Activated T-cell treated with anti-CD3 and anti-CD28 coated beads, Interleukin-2, amount 50 U/mL, for 1 hour (primary cell): Measurements from ENCODE around the gene CLCF1.

Experiments
- DNase-seq: peaks from one replicate; pipeline ENCODE4 v3.0.0-alpha.2; 2020

CLCF1 gene

DNA sequence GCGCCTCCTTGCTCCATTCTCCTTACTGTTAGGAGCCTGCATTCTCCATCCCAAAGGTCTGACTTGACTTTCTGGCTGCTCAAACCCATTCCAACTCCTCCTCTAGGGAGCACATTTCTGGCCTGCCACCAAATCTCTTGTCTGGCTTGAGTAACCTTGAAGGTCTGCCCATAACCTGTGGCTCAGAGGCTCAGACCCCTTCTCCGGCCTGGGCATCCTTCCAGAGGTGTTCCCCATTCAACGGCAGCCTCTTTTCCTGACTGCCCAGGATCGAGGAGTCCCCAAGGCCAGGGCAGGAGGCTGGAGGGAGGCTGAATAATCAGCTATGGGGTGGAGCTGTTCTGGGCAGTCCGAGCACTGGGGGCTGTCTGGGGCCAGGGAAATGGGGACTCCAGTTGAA is 20.6 kb upstream of the CLCF1 start:
- no peak for DNase-seq

DNA sequence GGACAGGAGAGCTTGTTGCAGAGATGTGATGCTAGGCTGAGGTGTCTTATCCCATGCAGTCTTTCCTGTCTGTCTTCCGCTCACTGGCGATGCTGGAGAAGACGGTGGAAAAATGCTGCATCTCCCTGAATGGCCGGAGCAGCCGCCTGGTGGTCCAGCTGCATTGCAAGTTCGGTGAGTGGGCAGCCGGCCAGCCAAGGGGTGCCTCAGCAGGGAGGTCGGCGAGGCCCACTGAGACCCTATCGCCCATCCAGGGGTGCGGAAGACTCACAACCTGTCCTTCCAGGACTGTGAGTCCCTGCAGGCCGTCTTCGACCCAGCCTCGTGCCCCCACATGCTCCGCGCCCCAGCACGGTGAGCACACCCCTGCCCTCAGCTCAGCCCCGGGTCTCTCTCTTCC is 20.0 kb upstream of the CLCF1 start:
- no peak for DNase-seq

DNA sequence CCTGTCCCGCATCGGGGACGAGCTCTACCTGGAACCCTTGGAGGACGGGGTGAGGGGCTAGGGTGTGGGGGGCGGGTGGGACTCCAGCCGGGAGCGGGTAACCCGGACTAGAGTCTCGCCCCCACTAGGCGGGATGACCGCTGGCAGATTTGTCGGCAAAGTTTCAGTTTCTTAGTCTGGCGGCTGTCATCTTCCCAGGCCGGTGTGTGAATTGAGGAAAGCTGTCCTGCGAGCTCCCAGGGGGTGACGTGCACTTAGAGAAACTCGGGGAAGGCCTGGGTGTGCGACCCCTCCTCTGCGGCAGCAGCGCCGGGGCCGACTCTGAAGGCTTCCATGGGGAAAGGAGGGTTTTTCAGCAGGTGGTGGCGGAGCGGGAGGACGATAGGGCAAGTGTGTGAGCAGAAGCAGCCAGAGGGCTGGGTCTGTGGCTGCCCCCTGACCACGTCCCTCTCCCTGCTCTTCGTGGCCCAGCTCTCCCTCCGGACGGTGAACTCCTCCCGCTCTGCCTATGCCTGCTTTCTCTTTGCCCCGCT is 18.9 kb upstream of the CLCF1 start:
- no peak for DNase-seq

DNA sequence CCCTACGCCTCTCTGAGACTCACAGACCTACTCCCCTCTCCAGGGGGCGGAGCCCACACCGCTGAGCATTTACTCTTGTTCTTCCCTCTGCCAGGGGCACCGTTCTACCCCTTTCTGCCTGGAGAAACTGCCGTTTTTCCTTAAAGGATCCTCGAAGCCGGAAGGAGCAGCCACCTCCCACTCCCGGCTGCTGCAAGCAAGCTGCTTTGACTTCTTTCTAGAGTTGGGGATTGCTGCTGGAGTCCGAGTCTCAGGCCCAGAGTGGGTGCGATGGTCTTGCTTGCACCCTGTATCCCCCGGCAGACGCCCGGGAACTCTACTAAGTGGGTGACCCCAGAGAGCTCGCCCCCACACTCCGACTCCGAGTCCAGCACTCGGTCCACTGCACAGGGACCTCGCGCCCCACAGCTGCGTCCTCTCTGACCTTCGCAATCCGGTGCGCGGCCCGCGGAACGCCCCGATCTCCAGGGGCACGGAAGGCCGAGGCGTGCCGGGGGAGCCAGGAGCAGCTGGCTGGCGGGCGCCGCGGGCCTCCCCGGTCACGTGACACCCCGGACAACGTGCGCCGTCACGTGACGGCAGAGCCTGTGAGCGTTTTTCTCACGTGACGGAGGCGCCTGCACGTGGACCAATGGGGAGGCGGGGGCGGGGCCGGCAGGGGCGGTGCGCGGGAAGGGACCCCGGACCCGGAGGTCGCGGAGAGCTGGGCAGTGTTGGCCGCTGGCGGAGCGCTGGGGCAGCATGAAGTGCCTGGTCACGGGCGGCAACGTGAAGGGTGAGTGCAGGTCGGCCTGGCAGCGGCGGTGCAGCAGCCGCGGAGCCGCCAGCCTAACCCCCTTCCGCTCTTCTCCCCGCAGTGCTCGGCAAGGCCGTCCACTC is 18.1 kb upstream of the CLCF1 start, which contains the start of gene RAD9A:
Gene RAD9A (plus strand): TSS at position 683 of the 879 bp plus-strand sequence. CDS start 59 bp downstream, at position 742.
- peak; percentile 88 for DNase-seq

DNA sequence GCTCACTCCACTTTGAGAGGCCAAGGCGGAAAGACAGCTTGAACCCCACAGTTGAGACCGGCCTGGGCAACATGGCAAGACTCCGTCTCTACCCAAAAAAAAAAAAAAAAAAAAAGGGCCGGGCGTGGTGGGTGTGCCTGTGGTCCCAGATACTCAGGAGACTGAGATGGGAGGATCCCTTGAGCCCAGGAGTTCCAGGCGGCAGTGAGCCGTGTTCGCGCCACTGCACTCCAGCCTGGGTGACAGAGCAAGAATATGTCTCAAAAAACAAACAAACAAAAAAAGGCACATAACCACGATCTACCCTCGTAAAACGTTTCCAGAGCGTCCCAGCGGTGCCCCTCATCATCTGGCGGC is 17.5 kb upstream of the CLCF1 start:
- DNase-seq, result no peak

DNA sequence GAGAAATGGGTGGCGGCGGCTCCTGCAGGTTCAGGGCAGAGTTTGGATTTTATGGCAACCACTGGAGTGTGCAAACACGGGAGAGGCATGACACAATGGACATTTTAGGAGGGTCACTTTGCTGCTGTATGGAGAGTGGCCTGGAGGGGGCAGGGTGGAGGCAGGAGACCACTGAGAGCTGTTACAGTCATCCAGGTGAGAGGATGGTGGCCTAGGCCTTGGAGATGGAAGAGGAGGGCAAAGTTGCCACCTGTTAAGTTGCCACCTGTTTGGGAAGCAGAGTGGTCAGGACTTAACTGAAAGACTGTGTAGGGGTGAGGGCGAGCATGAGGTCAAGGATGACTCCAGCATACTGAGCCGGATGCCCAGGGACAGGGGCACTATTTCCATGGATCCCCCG is 16.1 kb upstream of the CLCF1 start:
- DNase-seq, result peak; percentile 66

DNA sequence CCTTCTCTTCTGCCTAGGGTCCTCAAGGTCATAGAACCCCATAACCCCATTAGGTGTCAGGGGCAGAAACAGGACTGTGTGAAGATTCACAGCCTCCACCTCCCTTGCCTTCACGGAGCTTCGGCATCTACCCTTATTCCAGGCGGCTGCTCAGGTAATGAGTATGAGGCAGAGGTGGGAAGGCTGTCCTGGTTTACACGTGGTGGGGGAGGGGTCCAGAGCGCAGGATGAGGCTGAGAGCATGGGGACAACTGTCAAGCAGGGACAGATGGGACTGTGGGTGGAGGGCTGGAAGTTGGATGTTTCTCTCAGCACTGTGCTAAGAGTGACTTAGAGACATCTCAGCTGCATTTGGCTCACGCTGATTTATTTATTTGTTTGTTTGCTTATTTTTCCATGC is 14.1 kb upstream of the CLCF1 start:
- no peak for DNase-seq

DNA sequence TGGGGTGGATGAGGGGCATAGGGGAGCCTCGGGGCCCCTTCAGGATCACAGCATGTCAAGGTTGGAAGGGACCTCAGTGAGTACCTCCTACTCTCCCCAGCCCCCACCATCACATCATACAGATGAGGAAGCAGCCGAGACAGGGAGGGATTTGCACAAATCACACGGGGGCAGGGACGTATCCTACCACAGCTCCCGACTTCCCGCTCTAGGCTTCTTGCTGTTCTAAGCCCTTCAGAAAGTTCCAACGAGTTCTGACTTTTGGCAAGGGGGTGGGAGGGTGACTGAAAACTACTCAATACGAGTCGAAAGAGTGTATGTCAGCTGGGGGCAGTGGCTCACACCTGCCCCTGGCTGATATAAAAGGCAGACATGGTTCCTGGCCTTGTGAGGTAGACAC is 13.7 kb upstream of the CLCF1 start:
- DNase-seq, result no peak

DNA sequence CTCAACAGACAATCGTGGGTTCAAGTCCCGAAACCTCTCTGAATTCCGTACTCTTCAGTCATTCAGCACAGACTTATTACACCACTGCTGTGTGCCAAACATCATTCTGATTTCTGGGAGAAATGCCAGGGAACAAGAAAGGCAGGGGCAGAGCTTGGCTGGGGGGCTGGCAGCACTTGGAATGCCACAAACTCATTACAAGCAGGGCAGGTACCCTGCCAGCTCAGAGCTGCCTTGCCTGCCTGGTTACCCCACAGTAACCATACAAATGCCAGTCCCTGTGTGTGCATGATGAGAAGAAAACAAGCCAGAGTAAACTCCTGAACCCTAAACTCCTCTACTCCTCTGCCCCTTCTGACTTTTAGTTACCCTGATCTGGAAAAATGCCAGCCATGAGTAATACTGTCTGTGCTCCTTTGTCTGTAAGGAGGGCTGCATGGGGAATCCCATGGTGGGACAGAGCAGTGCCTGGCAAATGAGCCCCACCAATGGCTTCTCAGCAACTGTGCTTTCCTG is 11.5 kb upstream of the CLCF1 start:
- DNase-seq, result no peak

DNA sequence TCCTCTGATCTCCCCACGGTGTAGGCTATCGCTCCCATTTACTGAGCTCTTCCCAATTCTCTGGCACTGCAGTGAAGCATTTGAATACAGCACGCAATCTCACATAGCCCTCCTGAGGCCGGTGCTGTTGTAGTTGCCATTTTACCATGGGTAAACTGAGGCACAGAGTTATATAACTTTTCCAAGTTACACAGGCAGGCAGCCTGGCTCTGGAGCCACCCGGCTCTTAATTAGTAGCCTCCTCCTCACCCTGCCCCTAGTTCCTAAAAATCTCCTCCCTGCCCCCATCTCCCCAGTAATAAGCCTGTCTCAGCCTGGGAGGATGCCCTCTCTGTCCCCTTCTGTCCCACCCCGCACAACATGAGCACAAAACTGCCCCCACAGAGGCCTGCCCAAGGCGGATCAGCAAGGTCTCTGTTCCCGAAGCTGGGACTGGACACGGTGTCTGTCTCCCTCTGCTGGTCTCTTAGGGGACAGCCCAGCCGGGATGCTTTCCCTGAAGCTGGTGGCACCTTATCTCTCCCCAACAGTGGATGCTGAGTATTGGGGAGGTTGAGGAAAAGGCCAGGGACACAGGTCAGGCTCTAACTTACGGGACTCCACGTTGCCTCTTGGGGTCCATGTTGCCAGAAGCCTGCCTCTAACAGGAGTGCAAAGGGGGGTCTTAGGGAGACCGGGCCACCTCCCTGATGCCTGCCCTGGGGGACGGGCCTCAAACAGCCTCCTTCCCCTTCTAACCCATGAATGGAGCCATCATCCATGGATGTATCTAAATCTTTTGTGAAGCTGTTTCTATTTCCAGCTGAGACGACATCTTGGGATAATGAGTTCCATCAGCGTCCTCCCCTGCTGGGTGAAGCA is 9.1 kb upstream of the CLCF1 start:
- peak; percentile 87 for DNase-seq

DNA sequence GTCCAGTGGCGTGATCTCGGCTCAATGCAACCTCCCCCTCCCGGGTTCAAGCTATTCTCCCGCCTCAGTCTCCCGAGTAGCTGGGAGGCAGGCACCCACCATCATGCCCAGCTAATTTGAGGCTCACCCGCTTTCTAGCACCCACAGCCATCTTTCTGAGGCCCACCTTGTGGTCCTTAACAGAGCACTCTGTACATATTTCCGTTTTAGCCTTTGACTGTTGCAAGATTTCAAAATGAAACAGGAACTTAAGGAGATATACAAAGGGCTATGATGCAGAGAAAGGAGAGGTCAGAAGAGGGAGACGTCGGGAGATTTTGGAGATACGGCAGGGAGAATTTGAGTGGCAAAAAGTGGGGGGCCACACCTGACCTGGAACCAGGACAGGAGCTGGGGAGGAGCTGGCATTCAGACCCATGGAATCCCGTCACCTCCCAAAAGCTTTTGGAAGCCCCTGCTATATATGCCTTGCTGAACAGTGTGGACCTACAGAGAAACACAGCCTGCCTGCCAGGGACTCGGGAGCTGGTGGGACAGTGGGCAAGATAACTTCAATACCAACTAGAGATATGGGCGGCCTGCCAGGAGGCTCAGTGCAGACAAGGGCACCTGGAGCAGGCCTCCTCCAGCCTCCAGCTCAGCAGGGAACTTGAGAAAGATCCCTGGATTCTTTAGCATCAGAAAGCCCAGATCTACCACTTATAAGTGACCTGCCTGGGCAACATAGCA is 8.0 kb upstream of the CLCF1 start:
- no peak for DNase-seq

DNA sequence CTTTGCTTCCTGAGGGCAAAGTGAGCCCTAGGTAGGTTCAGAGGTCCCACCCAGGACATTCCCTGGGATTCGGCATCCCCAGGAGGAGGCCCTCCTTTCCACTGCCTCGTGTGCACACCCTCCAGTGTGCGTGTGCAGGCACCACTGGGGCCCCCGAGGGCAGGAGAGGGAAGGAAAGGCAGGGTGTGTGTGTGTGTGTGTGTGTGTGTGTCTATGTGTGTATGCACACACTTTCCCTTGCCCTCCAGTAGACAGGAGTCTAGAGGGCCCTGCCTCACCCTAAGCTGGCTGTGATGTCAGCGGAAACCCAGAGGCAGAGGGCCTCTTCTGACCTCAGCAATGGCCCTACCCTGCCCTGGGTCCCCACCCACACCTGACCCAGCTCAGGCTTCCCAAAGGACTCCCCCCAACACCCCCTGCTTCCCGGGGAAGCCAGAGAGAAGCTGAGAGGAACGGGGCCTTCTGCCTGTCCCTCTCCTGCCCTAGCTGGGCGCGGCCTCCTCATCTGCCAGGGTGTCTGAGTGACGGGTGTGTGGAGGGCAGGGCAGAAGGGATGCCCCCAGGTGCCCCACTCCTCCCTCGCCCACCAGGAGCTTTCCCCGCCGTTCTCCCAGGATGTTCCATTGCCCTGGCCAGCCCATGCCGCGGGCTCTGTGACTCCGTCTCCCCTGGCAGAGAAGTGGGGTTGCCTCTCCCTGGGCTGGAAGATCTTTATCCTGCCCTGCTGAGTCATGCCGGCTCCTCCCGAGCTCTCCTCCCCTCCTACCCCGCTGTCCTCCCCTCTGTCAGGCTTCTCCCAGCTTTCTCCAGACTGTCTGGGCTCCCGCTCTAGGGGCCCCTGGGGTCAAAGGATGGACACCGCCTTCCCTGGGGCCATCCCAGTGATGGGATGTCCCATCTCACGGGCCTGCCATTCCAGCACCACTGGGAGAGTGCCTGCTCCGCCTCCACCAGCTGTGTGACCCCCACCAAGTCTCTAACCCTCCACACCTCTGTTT is 6.0 kb upstream of the CLCF1 start:
- DNase-seq, result no peak

DNA sequence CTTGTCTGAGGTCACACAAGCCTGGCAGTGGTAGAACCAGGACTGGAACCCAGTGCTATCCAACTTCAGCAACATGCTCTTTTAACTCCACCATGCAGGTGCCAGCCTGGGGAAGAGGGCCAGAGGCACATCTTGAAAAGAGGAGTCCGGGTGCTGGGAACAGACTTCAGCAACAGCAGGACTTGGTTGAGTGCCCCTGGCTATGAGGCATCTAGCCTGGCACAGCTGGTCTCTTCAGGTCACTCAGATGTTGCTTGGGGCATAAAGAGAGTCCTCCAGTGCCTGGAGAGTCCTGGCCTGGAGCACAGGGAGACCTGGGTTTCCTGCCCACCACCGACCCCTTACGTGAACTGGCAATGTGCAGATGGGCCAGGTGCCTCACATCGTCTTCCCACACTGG is 5.1 kb upstream of the CLCF1 start:
- DNase-seq, result no peak

DNA sequence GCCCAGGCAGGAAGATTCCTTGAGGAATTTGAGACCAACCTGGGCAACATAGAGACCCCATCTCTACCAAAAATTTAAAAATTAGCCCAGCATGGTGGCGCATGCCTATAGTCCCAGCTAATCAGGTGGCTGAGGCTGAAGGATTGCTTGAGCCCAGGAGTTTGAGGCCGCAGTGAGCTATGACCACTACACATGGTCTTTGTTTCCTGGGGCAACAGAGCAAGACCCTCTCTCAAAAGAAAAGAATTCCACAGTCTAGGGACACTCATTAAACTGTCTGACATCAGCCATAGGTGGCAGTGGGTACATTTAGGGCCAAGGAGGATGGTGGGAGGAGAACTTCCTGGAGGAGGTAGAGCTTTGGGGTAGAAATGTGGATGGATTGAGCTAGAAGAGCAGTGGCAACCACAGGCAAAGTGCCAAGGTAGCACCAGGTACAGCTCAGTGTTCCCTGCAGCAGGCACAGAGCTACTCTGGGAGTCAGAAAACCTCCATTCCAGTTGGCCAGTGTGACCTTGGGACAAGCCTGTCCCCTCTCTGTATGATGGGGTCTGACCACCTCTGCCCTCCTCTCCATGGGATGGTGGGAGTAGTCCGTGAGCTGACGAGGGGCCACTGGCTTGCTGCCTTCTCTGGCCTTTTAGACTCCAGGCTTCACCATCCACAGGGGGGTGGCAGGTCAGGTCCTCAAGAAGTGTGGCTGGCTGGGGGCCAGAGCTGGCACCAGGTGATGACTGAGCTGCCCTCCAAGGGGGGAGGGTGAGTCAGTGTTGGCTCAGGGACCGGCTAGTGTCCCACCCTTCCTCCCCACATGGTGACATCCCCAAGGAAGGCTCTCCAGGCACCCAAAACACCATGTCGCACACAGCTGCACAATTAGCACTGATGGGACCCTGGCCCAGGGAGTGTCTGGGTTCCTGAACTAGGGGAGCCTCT is 3.7 kb upstream of the CLCF1 start:
- DNase-seq, result no peak

DNA sequence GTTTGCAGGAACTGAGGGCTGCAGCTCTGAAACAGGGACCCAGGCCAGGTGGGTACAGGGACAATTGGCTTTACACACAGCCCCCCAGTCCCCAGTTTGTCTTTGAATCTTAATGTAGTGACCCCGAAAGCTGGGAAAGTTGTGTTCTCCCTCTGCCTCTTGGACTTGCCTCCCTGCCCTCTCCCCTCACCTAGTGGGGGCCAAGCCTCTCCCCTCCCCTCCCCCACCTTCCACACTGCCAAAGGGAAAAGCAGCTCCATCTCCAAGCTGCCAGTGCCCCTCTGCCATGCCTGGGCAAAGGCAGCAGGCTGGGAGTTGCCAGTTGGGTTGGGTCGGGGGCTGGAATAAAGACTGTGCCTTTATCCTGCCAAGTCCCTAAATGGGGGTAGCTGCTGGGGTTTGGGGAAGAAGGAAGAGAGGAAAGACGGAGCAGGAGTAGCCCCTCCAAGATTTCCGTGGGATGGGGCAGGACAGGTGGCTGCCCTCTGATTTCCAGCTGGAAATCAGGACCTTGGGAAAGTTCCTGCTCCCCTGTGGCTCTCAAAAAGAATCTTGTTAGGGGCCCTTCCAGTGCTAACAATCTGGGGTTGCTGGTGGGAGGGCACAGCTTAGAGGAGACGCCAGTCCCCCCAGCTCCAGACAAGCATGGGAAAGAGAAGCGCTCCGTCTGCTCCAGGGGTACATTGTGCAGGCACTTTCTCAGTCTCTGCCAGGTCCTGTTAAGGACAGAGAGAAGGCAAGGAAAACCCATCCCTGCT is 2.8 kb upstream of the CLCF1 start:
- DNase-seq, result no peak

DNA sequence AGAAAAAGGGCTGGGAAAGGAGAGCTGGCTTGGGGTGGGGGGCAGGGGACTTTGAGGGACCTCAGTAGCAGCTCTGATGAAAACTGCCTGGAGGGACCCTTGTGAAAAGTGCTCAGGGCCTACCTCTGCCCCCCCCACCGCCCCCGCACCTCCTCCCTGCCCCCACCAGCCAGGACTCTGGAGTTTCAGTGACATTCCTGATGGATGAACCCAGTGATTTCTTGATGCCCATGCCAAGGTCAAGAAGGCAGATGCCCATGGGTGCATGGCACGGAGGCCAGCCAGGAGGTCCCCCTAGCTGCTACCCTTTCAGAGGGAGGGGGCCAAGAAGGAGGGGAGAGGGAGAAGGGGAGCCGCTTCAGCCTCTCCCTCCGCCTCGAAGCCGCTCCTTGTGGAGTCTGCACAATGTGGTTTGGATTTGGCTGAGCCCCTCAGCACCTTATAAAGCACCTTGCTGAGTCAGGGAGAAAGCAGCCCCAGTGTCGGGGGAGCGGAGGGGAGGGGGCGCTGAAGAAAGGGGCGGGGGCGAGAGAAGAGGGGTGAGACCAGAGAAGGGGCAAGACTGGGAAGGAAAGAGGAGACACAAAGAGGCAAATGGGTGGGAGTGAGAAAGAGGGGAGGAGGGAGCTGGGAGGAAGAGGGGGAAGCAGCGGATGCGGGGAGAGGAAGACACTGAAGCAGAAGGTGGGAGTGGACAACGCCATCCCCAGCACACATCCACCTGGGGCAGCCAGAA is 2.1 kb upstream of the CLCF1 start:
- DNase-seq, result no peak

DNA sequence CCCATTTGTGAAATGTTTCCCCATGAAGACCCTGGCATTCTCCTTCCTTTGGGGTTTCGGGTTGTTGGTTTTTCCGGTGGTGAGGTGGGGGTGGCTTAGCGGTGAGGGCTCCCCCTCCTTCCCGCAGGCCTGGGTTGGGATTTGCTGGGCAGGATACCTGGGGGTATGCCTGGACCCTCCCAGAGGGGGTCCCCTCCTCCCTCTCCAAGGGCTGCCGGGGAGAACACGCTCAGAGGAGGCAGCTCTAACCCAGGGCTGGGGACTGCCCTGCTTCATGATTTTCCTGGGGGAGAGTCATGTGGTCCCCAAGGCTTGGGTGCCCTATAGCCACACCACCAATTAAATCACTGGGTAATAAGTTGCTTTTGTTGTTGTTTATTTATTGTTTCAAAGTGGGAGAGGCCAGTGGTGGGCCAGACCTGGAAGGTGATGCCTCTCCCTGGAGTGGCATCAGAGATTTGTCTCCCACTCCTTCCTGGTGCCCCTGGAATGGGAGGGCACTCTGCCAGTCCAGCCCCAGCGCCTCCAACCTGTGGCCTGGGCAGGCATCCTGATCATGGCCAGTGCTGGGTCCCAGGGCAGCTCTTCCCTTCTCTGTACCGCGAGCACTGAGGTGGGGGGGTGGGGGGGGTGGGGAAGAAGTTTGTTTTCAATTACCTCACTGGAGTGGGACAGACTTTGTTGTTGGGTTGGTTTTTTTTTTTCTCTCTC is 1.3 kb upstream of the CLCF1 start:
- no peak for DNase-seq
